Stimulated activated CD4-positive, alpha-beta T cell treated with anti-CD3 and anti-CD28 coated beads, TNF-alpha, amount 100 ng/mL, for 4 hours (primary cell): Measurements from ENCODE around the gene RMC1.
"Not testable (repeated sequence)": the region's sequence is repeated elsewhere in the genome, so short reads cannot be mapped to it uniquely, and the experiment has no call there.

Source experiments
- DNase-seq, 3 experiments: peaks; one replicate each; pipeline ENCODE4 v3.0.0-alpha.2; 2020; ENCODE audit warnings: low read depth in 3 of 3

The RMC1 gene

GRCh38 chr18:23532848-23533247 is 29.5 kb downstream of the RMC1 start:
- DNase-seq: no peak

GRCh38 chr18:23534276-23534675 is 31.0 kb downstream of the RMC1 start:
- DNase-seq: no peak

- no peak for DNase-seq
Observed at GRCh38 chr18:23536204-23536603, 32.9 kb downstream of the RMC1 start.

GRCh38 chr18:23537274-23537673 is 34.0 kb downstream of the RMC1 start:
- DNase-seq: no peak

- DNase-seq: no peak
Observed at GRCh38 chr18:23538001-23538400, 34.7 kb downstream of the RMC1 start.

GRCh38 chr18:23538870-23539269 is 35.6 kb downstream of the RMC1 start:
- DNase-seq: no peak

- DNase-seq: no peak
Observed at GRCh38 chr18:23539296-23539695, 36.0 kb downstream of the RMC1 start.

GRCh38 chr18:23539911-23540525 is 36.7 kb downstream of the RMC1 start:
- DNase-seq: no peak

- no peak for DNase-seq
Observed at GRCh38 chr18:23540867-23541266, 37.6 kb downstream of the RMC1 start.

GRCh38 chr18:23541349-23542093 is 38.2 kb downstream of the RMC1 start:
- no peak for DNase-seq

GRCh38 chr18:23542461-23542860 is 39.1 kb downstream of the RMC1 start:
- DNase-seq: no peak

- DNase-seq: no peak
Observed at GRCh38 chr18:23545247-23545789, 42.0 kb downstream of the RMC1 start.

GRCh38 chr18:23547306-23547705 is 44.0 kb downstream of the RMC1 start:
- no peak for DNase-seq

GRCh38 chr18:23547846-23548245 is 44.5 kb downstream of the RMC1 start:
- no peak for DNase-seq

- no peak for DNase-seq
Observed at GRCh38 chr18:23548275-23548674, 45.0 kb downstream of the RMC1 start.

- no peak for DNase-seq
Observed at GRCh38 chr18:23548719-23549118, 45.4 kb downstream of the RMC1 start.

GRCh38 chr18:23550898-23551297 is 47.6 kb downstream of the RMC1 start:
- DNase-seq: no peak

- DNase-seq: no peak
Observed at GRCh38 chr18:23551978-23552377, 48.7 kb downstream of the RMC1 start.

GRCh38 chr18:23552505-23552904 is 49.2 kb downstream of the RMC1 start:
- no peak for DNase-seq

- no peak for DNase-seq
Observed at GRCh38 chr18:23553887-23554286, 50.6 kb downstream of the RMC1 start.

- no peak for DNase-seq
Observed at GRCh38 chr18:23556145-23556780, 53.0 kb downstream of the RMC1 start.

GRCh38 chr18:23557511-23557910 is 54.2 kb downstream of the RMC1 start:
- not testable (repeated sequence) for DNase-seq

- DNase-seq: no peak
Observed at GRCh38 chr18:23560186-23560585, 56.9 kb downstream of the RMC1 start.
